Kidney epithelial cell (primary cell): ENCODE measurements around the gene SLC25A45. TPM values are rescaled to one million over a fixed set of nuclear protein-coding genes. Genes with fewer than 3 reads are reported as not detected.
"Not testable (repeated sequence)": the region's sequence is repeated elsewhere in the genome, so short reads cannot be mapped to it uniquely, and the experiment has no call there.

ENCODE experiments used
- DNase-seq: peaks from one replicate; pipeline ENCODE4 v3.0.0-alpha.2; 2010; ENCODE audit warnings: low read depth
- H3K27me3 ChIP-seq: 2 replicates; pipeline ENCODE4 v1.6.0; 2011; ENCODE audit warnings: low read length; ENCODE audit not compliant: control insufficient read depth, insufficient read depth
- H3K36me3 ChIP-seq: 2 replicates; pipeline ENCODE4 v1.5.1; 2011; ENCODE audit warnings: low read length; ENCODE audit not compliant: control insufficient read depth, insufficient read depth
- H3K4me3 ChIP-seq: 2 replicates; pipeline ENCODE4 v1.5.1; 2011; ENCODE audit warnings: low read depth, mild to moderate bottlenecking, control low read depth, low read length
- total RNA-seq: library from RNA; depleted of rRNA; stranded (reverse); fragments of >200 nt; gene quantifications from 2 replicates; pipeline ENCODE4 v1.2.3, GENCODE V29; 2015
- TF ChIP-seq, protein P1 (sequence below): IDR thresholded peaks from 2 replicates; pipeline ENCODE4 v1.5.1; 2011; ENCODE audit warnings: mild to moderate bottlenecking, moderate library complexity, low read length, control low read depth, inconsistent platforms; ENCODE audit not compliant: insufficient read depth, poor library complexity, severe bottlenecking

Gene SLC25A45
- total RNA-seq, 1 donor from 2014 or later, result 0.29 TPM

DNA sequence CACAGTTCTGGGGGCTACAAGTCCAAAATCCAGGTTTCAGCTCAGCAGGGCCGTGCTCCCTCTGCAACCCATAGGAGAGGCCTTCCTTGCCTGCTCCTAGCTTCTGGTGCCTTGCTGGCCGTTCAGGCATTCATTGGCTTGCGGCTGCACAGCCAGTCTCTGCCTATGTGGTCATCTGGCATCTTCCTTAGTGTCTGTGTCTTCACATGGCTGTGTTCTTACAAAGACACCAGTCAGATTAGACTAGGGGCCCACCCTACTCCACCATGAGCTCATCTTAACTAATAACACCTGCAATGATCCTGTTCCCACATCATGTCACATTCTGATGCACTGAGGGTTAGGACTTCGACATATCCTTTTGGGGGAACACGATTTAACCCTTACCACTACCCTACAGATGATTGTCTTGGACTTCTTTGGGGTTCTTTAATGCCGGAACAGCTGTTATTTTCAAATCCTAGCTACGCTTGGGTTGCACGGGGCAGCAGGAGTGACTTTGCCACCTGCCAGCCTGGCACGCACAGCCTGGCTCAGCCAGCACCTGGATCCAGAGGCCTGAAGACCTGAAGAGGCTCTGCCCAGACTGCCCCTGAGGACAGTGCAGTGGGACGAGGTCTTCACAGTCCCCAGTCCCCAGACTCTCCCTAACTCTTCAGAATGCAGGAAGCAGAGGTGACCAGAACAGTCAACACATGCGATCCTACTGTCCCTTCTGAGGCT is 32.5 kb upstream of the SLC25A45 start:
- TF ChIP-seq, protein P1, sequence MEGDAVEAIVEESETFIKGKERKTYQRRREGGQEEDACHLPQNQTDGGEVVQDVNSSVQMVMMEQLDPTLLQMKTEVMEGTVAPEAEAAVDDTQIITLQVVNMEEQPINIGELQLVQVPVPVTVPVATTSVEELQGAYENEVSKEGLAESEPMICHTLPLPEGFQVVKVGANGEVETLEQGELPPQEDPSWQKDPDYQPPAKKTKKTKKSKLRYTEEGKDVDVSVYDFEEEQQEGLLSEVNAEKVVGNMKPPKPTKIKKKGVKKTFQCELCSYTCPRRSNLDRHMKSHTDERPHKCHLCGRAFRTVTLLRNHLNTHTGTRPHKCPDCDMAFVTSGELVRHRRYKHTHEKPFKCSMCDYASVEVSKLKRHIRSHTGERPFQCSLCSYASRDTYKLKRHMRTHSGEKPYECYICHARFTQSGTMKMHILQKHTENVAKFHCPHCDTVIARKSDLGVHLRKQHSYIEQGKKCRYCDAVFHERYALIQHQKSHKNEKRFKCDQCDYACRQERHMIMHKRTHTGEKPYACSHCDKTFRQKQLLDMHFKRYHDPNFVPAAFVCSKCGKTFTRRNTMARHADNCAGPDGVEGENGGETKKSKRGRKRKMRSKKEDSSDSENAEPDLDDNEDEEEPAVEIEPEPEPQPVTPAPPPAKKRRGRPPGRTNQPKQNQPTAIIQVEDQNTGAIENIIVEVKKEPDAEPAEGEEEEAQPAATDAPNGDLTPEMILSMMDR, result no peak
- no peak for DNase-seq
- Histone ChIP-seq H3K27me3 (no peaks in the 10 kb centered on the region), H3K4me3 (no peak overlapping the region), H3K36me3 (no peaks in the 10 kb centered on the region)

DNA sequence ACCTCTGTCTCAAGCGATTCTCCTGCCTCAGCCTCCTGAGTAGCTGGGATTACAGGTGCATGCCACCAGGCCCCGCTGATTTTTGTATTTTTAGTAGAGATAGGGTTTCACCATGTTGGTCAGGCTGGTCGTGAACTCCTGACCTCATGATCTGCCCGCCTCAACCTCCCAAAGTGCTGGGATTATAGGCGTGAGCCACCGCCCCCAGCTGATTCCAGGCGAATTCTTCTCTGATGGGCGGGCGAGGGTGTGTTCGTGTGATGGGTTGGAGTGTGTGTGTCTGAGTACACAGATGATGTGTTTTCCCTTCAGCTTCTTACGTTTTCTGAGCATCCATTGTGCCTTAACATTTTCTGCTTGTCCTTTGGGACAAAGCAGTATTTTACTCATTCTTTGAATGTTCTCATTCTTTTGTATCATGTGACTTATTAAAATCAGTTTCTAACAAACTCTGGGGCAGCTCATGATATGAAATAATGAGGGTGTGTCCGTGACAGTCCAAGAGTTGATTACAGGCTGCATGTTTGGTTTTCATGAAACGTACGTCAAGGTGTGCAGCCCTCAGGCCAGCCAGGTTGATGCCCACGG is 30.7 kb upstream of the SLC25A45 start:
- not testable (repeated sequence) for DNase-seq, H3K4me3 ChIP-seq, H3K27me3 ChIP-seq, H3K36me3 ChIP-seq

GRCh38 chr11:65412271-65413076 is 30.0 kb upstream of the SLC25A45 start:
- DNase-seq, result no peak
- H3K4me3 ChIP-seq, result no peak overlapping the region
- TF ChIP-seq, protein P1, result no peak
- H3K27me3 ChIP-seq, result no peaks in the 10 kb centered on the region
- peaks cover 1% of the 10 kb centered on the region for H3K36me3 ChIP-seq

- TF ChIP-seq, protein P1, result no peak
- Histone ChIP-seq H3K4me3 (no peak overlapping the region), H3K36me3 (peaks cover 1% of the 10 kb centered on the region), H3K27me3 (no peaks in the 10 kb centered on the region)
- no peak for DNase-seq
These were observed 29.2 kb upstream of the SLC25A45 start for GRCh38 chr11:65411681-65412070.

DNA sequence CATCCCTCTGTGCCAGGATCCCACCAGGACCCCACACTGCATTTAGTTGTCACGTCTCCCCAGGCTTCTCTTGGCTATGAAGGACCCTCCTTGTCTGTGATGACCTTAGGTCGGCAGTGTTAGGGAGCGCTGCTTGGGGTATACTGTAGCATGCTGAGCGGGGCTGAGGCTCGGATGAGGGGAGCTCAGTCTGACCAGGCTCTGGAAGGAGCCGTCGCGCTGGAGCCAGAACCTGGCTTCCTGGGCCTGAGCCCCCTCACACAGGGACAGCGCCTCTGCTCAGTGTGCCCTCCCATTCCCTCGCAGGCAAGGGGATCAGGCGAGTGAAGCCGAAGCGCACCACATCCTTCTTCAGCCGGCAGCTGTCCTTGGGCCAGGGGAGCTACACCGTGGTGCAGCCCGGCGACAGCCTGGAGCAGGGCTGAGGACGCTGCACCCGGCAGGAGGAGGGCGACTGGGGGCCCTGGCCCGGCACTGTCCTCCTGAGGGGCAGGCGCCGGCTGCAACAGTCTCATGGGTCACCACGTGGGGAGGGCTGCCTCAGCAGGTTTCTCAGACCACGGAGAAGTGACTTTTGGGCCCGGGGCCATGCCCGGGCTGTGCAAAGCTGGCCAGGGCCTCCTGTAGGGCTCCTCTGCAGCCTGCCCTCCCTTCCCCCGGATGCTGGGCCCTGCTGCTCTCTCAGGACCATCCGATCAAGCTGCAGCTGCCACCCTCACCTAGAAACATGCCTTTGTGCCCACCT is 28.7 kb upstream of the SLC25A45 start:
- peaks cover 1% of the 10 kb centered on the region for H3K36me3 ChIP-seq

More for the DNA sequence above, 28.7 kb upstream of the SLC25A45 start:
- DNase-seq, result no peak
- Histone ChIP-seq H3K4me3 (no peak overlapping the region), H3K27me3 (no peaks in the 10 kb centered on the region)
- TF ChIP-seq, protein P1, result no peak
